Subcutaneous adipose tissue (tissue), 4 donors: ENCODE measurements around the gene XPR1. TPM values are rescaled to one million over a fixed set of nuclear protein-coding genes. Genes with fewer than 3 reads are reported as not detected.

ENCODE experiments used
- CTCF ChIP-seq: fragments of 450-650 bp; IDR thresholded peaks from one replicate; pipeline ENCODE4 v1.5.1; 2016; ENCODE audit warnings: low read depth, mild to moderate bottlenecking, control low read depth, antibody characterized with exemption, moderate library complexity
- total RNA-seq, 4 donors: library from RNA; depleted of rRNA; stranded (reverse); fragments of >200 nt; gene quantifications; one replicate each; pipeline ENCODE4 v1.1.0, GENCODE V29; 2016

Gene XPR1
- total RNA-seq, 4 donors from 2014 or later, result 15.0 to 40.6 (median 20.7) TPM

GRCh38 chr1:180888870-180889269 is 257.0 kb downstream of the XPR1 start:
- no peak for TF ChIP-seq CTCF

GRCh38 chr1:180889325-180889724 is 257.5 kb downstream of the XPR1 start:
- no peak for TF ChIP-seq CTCF

GRCh38 chr1:180892272-180892671 is 260.4 kb downstream of the XPR1 start:
- no peak for TF ChIP-seq CTCF

- no peak for TF ChIP-seq CTCF
Measured at GRCh38 chr1:180892675-180893074, 260.9 kb downstream of the XPR1 start.

- no peak for TF ChIP-seq CTCF
Measured at GRCh38 chr1:180893614-180894013, 261.8 kb downstream of the XPR1 start.

- TF ChIP-seq CTCF, result no peak
Measured at GRCh38 chr1:180896161-180896560, 264.3 kb downstream of the XPR1 start.

GRCh38 chr1:180898441-180899219 is 266.8 kb downstream of the XPR1 start:
- TF ChIP-seq CTCF, result no peak
